ENCODE measurements around the gene RFC4.
"Not testable (repeated sequence)": the region's sequence is repeated elsewhere in the genome, so short reads cannot be mapped to it uniquely, and the experiment has no call there.

- not testable (repeated sequence) for TF ChIP-seq CTCF, EP300, POLR2A (IDR thresholded peaks at IDR 0.05)
These were observed 16.1 kb upstream of the RFC4 start for GRCh38 chr3:186822388-186822759.

Measured in stomach (tissue), 4 donors.